ENCODE results near the gene CFAP100.

The CFAP100 gene

DNA sequence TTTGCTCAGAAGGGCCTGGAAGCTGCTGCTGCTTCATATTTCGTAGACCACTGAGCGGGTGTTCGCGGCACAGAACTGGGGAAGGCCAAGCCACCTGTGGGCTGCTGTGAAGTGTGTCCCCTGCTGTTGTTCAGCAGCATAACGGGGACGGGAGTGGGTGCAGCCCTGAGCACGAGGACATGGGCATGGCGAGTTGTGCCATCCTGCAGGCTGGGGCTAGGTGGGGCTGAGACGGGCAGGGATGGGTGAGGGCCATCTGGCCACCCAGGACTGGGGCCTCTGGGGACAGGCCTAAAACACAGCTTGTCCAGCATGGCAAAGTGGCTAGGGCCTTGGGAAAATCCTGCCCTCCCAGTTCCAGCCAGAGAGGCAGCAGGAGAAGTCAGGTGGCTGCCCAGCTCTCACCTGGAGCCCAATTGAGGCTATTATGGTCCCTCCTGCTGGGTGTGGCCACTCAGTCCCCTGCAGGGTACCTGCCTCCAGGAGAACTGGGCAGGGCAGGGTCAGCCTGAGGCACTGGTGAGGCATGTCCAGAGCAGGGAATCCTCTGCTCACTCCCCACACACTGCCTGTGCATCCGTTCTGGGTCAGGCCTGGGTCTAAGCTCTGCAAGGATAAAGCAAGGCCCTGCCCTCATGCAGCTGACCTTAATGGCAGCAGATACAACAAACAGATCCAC, 29.5 kb downstream of the CFAP100 start:
- DNase-seq = no peak

DNA sequence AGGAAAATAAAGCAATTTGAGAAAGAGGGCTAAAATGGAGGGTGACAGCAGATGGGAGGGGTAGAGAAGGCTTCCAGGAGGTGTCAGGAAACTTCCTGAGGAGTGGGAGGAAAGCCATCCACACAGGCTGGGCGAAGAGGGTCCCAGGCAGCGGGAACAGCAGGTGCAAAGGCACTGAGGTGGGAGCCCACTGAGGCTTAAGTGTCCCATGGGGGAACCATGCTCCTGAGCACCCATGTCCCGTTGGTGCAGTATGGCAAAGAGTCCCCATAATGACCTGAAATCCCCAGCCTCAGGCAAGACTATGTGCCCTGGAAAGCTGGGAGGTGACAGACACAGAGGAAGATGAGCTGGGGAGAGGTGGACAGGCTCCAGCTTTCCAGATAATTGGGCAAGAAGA, 30.0 kb downstream of the CFAP100 start:
- DNase-seq = no peak

GRCh38 chr3:126431103-126431534, 36.4 kb downstream of the CFAP100 start:
- no peak for DNase-seq

DNA sequence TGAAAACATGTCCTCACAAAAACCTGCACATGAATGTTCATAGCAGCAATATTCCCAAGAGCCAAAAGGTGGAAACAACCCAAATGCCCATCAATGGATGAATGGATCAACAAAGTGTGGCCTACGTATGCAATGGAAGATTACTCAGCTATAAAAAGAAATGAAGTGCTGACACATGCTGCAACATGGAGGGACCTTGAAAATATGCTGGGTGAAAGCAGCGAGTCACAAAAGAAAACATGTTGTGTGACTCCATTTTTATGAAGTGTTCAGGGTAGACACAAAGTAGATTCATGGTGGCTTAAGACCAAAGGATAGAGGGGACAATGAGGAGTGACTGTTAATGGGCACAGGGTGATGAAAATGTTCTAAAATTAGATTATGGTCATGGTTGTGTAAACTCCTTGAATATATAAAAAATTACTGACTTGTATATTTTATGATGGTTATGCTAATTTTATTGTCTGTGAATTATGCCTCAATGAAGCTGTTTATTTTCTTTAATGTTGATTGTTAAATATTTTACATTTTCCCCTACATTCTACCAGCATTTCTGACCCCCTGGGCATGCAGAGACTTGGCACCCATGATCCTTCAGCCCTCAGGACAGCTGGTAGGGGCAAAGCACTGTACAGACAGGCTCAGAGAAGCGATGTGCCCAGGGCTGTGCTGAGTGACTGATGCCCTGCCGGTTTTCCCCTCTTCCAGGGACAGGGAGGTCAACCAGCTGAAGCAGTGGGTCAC, 37.8 kb downstream of the CFAP100 start:
- DNase-seq = no peak

DNA sequence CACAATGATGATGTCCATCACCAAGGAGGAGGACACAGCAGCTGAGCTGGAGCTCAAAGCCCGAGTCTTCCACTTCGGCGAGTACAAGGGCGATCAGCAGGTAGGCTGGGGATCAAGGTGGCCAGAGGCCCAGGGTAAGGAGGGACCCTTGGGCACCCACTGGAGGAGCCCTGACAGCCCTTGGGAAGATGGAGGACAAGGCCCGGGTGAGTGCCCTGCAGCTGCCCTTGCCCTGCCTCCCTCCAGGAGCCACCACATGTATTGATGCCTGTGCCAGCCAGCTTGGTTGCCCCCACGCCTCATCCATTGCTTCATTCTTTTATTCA, 38.4 kb downstream of the CFAP100 start:
- DNase-seq = no peak

GRCh38 chr3:126433496-126434263, 39.0 kb downstream of the CFAP100 start:
- no peak for DNase-seq

GRCh38 chr3:126434264-126434590, 39.5 kb downstream of the CFAP100 start:
- no peak for DNase-seq

DNA sequence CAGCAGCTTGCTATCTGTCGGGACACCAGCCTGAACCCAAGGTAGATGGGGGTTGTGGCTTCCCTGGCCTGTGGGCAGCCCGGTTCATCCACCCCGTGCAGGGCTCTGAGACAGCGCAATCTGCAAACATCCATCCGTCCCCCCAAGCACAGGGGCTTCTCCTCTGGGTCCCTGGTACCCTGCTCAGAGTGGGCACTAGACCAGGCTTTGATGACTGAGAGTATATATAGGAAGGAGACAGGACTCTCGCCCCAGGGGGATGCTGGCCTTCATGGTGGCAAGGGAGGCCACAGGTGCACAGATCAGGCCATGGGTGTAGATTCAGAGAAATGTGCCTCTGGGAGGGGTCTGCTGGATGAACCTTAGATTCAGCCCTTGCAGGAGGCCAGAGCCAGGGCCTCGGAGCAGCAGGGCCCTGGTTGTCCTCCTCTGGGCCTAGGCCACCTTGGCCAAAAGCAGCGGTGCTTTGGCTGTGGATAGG, 40.3 kb downstream of the CFAP100 start:
- no peak for DNase-seq

DNA sequence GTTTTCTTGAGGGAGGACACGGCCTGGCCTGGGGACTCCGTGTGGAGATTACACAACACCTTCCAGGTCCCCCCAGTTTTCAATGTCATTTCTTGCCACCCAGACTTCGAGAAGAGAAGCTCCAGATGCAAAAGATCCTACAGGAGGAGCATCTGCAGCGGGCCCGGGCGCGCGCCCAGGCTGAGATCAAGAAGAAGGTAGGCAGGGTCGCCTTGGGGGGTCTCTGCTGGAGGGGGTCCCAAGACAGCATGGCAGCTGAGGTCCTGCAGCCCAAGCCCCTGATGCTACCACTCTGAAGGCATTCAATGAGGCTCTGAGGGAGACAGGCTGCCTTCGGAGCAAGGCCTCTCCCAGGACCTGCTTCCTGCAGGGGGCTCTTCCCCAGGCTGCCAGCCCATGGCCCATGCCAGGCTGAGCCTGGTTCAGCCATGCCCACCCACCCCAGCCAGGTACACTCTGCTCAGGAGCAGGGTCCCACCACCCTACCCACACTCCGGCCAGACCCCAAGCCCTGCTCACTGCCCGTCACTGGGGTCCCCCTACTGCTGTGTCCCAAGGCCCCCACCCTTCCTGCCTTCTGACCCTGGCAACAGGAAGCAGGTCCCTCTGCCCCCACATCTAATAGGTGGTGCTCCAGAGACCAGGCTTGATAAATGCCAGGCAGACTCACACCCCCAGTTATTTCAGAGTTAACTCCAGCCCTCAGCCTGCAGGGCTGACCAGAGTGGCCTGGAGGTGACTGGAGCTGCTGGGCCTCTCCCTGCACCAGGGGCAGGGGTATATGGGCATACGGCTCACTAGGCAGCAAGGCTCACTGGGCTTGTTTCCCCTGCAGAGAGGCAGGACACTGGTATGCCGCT, 41.0 kb downstream of the CFAP100 start:
- DNase-seq = no peak

DNA sequence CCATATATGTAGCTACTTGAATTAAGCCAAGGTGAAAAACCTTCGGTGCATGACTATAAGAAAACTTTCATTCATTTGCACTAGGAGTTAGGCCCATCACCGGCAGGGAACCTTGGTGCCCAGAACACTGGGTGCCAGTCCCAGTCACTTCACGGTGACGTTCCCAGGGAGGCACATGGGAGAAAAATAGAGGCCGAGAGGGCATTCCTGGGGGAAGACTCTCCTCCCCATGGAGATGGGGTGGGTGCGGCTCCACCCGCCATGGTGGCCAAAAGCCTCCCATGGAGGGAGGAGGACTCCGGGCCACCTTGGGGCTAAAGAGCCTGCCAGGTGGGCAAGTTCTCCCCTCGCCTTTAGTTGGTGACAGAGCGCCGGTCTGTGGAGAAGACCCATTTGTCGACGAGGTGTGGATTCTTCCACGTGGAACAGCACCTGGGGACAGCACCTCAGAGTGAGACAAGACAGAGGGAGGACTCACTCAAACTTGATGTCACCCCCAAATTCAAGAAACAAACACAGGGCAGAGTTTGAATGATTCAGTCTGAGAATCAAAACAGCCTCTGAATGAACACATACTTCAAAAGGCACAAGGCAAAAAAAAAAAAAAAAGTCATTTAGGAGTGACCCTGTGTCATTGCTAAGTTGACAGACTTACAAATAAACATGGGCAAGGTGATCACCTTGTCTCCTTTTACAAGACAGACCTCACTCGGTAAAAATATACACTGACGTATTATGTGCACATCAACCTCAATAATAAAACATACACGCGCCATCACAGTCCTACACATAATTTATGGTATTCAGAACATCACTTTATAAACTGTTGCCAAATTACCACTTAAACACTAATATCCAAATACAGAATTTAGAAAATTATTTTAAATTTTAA, 42.4 kb downstream of the CFAP100 start:
- no peak for DNase-seq

GRCh38 chr3:126438186-126438585, 43.5 kb downstream of the CFAP100 start:
- no peak for DNase-seq

GRCh38 chr3:126438746-126439145, 44.0 kb downstream of the CFAP100 start:
- DNase-seq = no peak

DNA sequence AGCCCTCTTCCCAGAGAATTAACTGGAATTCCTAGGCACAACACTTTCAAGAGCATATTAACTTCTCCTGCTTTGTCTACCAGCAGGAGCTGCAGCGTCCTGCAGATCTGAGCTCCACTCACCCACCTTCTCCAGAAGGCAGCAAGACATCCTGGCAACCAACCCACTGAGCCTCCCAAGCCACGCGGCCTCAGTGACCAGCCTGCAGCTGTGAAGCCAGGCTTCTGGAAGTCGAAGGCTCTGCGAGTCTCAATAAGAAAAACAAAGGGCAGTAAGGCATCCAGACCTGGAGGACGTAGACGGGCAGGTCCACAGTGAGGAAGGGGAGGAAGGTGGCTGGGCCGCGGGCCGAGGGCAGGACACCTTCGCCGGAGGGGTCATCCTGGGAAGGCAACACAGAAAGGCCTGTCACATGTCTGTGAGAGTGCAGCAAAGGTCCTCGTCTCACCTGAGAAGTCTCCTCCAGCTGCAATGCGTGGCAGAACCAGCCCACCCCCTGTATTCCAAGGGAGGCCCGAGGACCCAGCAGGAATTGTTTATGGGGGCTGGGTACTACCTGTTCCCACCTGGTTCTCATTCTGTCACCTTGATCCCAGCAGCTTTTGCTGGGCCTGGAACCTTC, 44.7 kb downstream of the CFAP100 start:
- no peak for DNase-seq

DNA sequence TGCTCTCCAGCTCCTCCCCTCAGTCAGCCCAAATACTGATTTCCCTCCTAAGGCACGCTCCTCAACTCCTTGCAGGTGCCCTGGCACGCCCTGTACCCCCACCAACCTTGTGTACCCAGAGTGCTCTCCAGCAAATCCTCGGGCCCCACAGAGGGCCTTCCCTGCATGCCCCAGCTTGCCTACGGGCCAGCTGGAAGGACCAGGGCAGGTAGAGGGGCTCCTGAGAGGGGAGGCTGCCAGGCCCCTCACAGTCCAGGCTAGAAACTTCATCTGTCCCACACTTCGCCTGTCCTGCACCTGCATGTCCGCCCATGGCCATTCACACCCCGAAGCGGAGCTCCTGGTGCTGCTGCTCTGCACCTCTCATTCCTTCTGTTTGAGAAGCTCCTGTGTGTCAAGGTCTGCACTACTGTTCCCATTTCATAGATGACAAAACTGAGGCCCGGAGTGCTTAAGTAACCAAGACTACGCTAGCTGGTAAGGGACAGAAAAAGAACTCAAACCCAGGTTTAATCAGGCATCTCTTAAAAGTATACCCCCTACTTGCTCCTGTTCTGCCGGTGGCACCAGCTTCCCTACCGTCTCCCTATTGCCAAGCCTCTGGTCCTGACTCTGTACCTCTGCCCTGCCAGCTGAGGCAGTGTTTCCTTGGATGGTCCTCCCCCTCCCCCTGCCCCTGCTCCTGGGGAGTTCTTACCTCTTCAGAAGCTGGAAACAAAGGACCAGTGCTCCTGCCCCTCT, 45.4 kb downstream of the CFAP100 start:
- DNase-seq = no peak

- DNase-seq = no peak
These were observed 45.9 kb downstream of the CFAP100 start for GRCh38 chr3:126440709-126440995.

GRCh38 chr3:126441256-126441880, 46.7 kb downstream of the CFAP100 start:
- DNase-seq = no peak

DNA sequence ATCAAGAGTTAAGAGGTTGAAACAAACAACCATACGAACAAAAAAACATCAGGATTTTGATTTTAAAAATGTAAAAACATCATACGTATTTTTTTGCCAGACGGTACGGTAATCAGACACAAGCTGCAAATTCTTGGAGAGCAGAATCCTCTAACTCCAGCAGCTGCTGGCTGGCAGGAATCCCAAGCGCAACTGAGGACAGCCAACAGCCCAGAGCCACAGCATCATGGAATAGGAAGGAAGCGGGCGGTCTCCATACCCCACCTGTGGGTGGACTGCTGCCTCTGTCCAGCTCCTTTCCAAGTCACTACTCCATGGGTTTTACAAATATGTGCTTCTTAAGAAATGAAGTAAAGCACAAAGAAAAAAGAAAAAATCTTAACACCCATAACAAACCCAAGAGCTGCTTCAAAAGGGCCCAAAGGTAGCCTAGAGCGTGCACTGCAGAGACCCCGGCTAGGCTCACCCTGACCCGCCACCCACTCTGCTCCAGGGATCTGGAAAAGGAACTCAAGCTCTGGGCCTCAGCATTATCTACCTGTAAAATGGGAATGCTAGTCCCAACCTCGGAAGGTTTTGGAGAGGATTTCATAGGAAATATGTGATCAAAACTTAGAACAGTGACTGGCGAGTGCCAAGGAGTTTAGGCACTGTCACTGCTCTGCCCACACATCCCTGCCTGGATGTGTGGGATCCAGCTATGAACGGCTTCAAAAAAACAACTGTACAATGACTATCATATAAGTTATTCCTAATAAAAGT, 47.6 kb downstream of the CFAP100 start:
- no peak for DNase-seq

- DNase-seq = no peak
These were observed 48.1 kb downstream of the CFAP100 start for GRCh38 chr3:126442856-126443242.

DNA sequence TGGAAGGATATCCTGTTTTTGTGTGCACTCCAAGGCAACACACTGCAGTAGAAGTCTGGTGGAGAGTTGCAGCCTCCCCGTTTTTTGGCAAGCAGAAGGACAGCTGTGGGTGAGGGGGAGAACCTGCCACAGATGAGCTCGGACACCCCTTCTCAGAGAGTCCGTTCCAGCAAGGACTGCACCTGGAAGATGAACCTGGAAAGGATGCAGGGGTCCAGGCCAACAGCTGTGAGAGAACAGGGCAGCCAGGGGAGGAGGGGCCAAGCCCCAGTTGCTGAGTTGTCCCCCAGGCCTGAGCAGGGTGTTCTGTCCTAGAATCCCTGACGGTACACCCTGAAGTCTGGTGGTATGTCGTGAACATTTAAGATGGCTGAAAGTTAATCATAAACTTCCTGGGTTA, 50.8 kb downstream of the CFAP100 start:
- DNase-seq = no peak

- DNase-seq = no peak
These were observed 51.6 kb downstream of the CFAP100 start for GRCh38 chr3:126446301-126446700.
